Measurements from ENCODE around the gene FBXO45. TPM values are rescaled to one million over a fixed set of nuclear protein-coding genes. Genes with fewer than 3 reads are reported as not detected.
"Not testable (repeated sequence)": the region's sequence is repeated elsewhere in the genome, so short reads cannot be mapped to it uniquely, and the experiment has no call there.

The FBXO45 gene
- polyA plus RNA-seq (2013, experiment 1 of 2; ENCODE audit: insufficient read length) = 11.7 TPM
- polyA plus RNA-seq (2013, experiment 2 of 2; ENCODE audit: insufficient read length) = 12.8 TPM

GRCh38 chr3:196568246-196569002 is at the start of gene FBXO45, which contains the start of gene WDR53:
FBXO45 (plus strand) TSS chr3:196568660; CDS start chr3:196568985, 325 bp downstream.
WDR53 (minus strand) TSS chr3:196568554; CDS start chr3:196561475, 7,079 bp downstream.
- peak; percentile 95 for DNase-seq

GRCh38 chr3:196518966-196519717 is 49.3 kb upstream of the FBXO45 start:
- peak; percentile 71 for DNase-seq

DNA sequence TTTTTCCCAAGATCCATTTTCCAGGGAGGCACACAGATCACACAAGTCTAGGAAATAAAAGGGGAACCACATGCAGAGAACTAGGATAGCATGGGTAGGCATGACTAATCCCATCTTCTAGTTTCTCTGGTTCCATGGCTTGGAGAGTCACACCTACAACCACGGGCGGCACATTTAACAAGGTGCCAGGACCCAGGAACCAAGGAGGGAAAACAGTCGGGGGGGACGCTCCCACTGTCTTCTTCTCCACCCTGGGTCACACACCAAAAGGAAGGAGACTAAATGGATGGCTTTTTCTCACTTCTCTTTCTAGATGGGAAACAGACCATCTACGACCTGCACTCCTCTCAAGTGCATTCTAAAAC is 48.8 kb upstream of the FBXO45 start:
- DNase-seq = no peak

GRCh38 chr3:196521291-196521690 is 47.2 kb upstream of the FBXO45 start:
- DNase-seq = not testable (repeated sequence)

DNA sequence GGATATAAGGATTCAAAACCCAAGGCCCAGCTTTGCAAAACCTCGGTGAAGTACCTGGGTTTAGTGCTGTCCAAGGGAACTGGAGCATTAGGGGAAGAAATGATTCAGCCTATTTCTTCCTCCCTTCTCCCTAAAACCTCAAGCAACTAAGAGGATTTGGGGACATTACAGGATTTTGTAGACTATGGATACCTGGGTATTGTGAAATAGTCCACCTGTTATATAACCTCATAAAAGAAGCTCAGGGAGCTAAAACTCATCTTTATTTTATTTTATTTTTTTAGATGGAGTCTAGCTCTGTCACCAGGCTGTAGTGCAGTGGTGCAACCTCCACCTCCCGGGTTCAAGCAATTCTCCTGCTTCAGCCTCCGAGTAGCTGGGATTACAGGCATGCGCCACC is 44.6 kb upstream of the FBXO45 start:
- DNase-seq = no peak

DNA sequence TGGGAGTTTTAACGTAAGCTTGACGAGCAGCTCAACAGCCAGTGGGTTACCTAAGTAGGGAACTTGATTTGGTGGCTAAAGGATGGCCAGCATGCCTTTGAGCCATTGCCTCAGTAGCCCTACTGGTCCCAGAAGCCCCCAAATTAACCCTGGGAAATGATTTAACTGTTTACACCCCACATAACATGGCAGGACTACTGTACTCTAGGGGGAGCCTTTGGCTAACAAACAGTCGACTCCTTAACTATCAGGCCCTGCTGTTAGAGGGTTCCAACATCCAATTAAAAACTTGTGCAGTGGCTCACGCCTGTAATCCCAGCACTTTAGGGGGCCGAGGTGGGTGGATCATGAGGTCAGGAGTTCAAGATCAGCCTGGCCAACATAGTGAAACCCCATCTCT is 43.9 kb upstream of the FBXO45 start:
- DNase-seq = no peak

GRCh38 chr3:196525141-196525540 is 43.3 kb upstream of the FBXO45 start:
- DNase-seq = no peak

DNA sequence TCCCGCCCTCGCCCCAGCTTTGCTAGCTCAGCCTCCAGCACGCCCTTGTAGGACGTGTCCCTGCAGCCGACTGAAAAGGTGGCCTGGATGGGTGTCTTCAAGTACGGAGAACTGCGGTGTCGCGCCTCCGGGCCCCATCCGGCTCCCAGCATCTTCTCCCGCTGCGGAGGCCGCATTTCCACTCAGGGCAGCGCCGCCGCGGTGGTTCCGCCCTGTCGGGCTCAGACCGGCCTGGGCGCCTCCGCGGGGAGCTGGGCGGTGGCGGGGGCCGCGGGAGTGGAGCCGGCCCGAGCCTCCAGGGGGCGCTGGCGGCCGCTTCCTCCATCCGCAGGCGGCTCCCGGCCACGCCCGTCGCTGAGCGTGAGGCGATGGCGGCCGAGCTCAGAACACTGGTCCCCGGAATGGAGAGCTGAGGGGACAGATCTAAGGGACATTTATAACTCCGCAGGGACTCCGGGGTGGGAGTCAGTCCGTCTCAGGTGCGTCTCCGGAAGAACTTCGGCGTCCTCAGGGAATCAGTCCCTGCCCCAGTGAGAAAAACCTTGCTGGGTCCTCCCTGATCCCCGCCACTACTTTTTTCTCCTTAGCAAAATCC is 39.7 kb upstream of the FBXO45 start:
- peak; percentile 76 for DNase-seq

- no peak for DNase-seq
Measured at GRCh38 chr3:196531418-196531817, 37.0 kb upstream of the FBXO45 start.

DNA sequence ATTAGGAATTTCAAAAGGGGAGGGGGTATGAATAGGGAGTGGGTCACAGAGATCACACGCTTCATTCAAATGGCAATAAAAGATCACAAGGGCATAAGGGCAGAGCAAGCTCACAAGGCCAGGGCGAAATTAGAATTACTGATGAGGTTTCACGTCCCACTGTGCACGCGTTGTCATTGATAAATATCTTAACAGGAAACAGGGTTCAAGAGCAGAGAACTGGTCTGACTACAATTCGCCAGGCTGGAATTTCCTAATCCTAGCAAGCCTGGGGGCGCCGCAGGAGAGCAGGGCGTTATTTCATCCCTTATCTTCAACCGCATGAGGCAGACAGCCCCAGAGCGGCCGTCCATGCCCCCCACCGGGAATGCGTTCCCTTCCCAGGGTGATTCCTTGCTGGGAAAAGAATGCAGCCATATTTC is 35.2 kb upstream of the FBXO45 start:
- DNase-seq = peak; percentile 53

DNA sequence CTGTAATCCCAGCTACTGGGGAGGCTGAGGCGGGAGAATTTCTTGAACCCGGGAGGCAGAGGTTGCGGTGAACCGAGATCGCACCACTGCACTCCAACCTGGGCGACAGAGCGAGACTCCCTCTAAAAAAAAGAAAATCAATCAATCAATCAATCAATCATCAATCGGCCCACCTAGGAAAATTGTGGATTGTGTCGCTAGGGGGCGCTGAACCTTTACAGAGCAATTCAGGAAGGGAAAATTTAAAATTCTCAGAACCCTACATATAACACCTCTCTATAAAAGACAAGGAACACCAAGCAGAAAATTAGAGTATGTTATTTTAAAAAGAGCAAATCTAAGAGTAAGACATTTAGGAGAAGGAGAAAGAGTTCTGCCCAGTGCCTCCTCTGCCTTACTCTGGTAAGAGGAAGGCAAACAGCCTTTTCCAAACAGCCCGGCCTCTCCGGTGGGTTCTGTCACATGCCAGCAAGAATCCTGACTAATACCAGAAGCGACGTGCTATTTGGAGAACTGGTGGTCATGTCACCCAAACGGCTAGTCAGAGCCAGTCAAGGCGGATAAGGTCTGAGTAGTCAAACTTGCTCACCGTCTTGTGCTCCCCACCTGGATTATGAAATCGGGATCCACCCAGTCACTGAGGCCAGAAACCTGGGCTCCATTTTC is 31.0 kb upstream of the FBXO45 start:
- peak; percentile 8 for DNase-seq

GRCh38 chr3:196541684-196542445 is 26.6 kb upstream of the FBXO45 start:
- DNase-seq = no peak

DNA sequence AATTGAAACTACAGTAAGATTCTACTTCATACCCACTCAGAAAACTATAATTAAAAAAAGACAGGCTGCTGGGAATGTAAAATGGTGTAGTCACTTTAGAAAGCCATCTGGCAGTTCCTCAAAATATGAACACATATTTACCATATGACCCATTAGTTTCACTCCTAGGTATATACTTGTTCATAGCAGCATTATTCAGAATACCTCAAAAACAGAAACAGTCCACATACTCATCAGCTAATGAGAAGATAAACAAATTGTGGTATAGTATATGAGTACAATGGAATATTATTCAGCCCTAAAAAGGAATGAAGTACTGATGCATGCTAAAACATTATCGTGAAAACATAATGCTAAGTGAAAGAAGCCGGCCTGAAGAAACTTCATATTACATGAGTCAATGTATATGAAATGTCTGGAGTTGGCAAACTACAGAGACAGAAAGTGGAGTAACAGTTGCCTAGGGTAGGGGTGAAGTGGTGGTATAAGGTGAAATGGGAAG is 23.9 kb upstream of the FBXO45 start:
- DNase-seq = no peak

- DNase-seq = no peak
Measured at GRCh38 chr3:196546537-196546936, 21.9 kb upstream of the FBXO45 start.

- no peak for DNase-seq
Measured at GRCh38 chr3:196547067-196547466, 21.4 kb upstream of the FBXO45 start.

GRCh38 chr3:196549312-196549711 is 19.1 kb upstream of the FBXO45 start:
- DNase-seq = not testable (repeated sequence)

GRCh38 chr3:196550172-196550571 is 18.3 kb upstream of the FBXO45 start:
- DNase-seq = not testable (repeated sequence)

- no peak for DNase-seq
Measured at GRCh38 chr3:196552253-196552652, 16.2 kb upstream of the FBXO45 start.

GRCh38 chr3:196553551-196553950 is 14.9 kb upstream of the FBXO45 start:
- no peak for DNase-seq

- no peak for DNase-seq
Measured at GRCh38 chr3:196554205-196554604, 14.3 kb upstream of the FBXO45 start.

- DNase-seq = no peak
Measured at GRCh38 chr3:196555295-196555694, 13.2 kb upstream of the FBXO45 start.

GRCh38 chr3:196557236-196557635 is 11.2 kb upstream of the FBXO45 start:
- no peak for DNase-seq

All from fibroblast of skin of scalp (primary cell).